OCI-LY7 (cell line): ENCODE data around the gene GTSF1L. TPM values are rescaled to one million over a fixed set of nuclear protein-coding genes. Genes with fewer than 3 reads are reported as not detected.

Experiments
- BruUV-seq: library from RNA; stranded (reverse); fragments of 400-500 nt; replicated peaks from 2 replicates; lab custom pipeline; 2021; lab: Mats Ljungman, UMichigan
- CTCF ChIA-PET: fragments of 300-600 bp; sonication (Branson Sonifier 250); formaldehyde crosslinking; loops from one replicate; lab custom pipeline; 2022; ENCODE audit warnings: antibody characterized with exemption; ENCODE audit not compliant: unreplicated experiment; lab: Charles Lee
- POLR2A ChIA-PET: fragments of 300-600 bp; sonication (Branson Sonifier 250); formaldehyde crosslinking; loops from one replicate; lab custom pipeline; 2022; ENCODE audit warnings: antibody characterized with exemption; lab: Charles Lee
- DNase-seq: peaks from one replicate; pipeline ENCODE4 v3.0.0-alpha.2; 2015; ENCODE audit warnings: low spot score
- H2AFZ ChIP-seq: fragments of 200-600 bp; sonication (generic), shearing (Covaris generic); 2 replicates; pipeline ENCODE4 v1.6.1; 2014; ENCODE audit warnings: mild to moderate bottlenecking, antibody characterized with exemption, low read length, moderate library complexity
- H3K27ac ChIP-seq: fragments of 200-600 bp; sonication (generic); 2 replicates; pipeline ENCODE4 v1.5.1; 2014; ENCODE audit warnings: mixed run types, low read depth, mild to moderate bottlenecking, moderate library complexity, low read length, inconsistent platforms; ENCODE audit not compliant: poor library complexity, severe bottlenecking
- H3K36me3 ChIP-seq: fragments of 200-600 bp; sonication (generic); 2 replicates; pipeline ENCODE4 v1.6.1; 2014; ENCODE audit warnings: mild to moderate bottlenecking, antibody characterized with exemption, low read length, moderate library complexity, mixed read lengths; ENCODE audit not compliant: insufficient read depth
- H3K4me1 ChIP-seq: fragments of 200-600 bp; sonication (generic); 2 replicates; pipeline ENCODE4 v1.5.1; 2014; ENCODE audit warnings: mild to moderate bottlenecking, low read length; ENCODE audit not compliant: insufficient read depth, poor library complexity, severe bottlenecking
- H3K4me2 ChIP-seq: fragments of 200-600 bp; sonication (generic); 2 replicates; pipeline ENCODE4 v1.6.1; 2014; ENCODE audit warnings: mild to moderate bottlenecking, low read length
- H3K4me3 ChIP-seq: fragments of 200-600 bp; sonication (generic); 2 replicates; pipeline ENCODE4 v1.5.1; 2014; ENCODE audit warnings: mild to moderate bottlenecking, low read depth, low read length; ENCODE audit not compliant: poor library complexity, severe bottlenecking
- H3K79me2 ChIP-seq: fragments of 200-600 bp; sonication (generic); 2 replicates; pipeline ENCODE4 v1.6.1; 2016; ENCODE audit warnings: low read depth, mild to moderate bottlenecking, low read length, moderate library complexity, mixed read lengths; ENCODE audit not compliant: insufficient read depth
- H3K9me2 ChIP-seq: fragments of 200-600 bp; sonication (generic); 2 replicates; pipeline ENCODE4 v1.6.1; 2016; ENCODE audit warnings: mild to moderate bottlenecking, low read length, mixed read lengths; ENCODE audit not compliant: insufficient read depth
- H3K9me3 ChIP-seq: fragments of 200-600 bp; sonication (generic); 2 replicates; pipeline ENCODE4 v1.6.1; 2014; ENCODE audit warnings: mild to moderate bottlenecking, mixed run types, low read length, mixed read lengths
- H4K20me1 ChIP-seq: fragments of 200-600 bp; sonication (generic); 2 replicates; pipeline ENCODE4 v1.6.1; 2014; ENCODE audit warnings: mild to moderate bottlenecking, antibody characterized with exemption, low read length, moderate library complexity, mixed read lengths; ENCODE audit not compliant: insufficient read depth
- CTCF ChIP-seq: fragments of 200-600 bp; sonication (generic); conservative IDR thresholded peaks from 2 replicates; pipeline ENCODE4 v1.5.1; 2014; ENCODE audit warnings: mild to moderate bottlenecking, antibody characterized with exemption, low read length, moderate library complexity, mixed read lengths
- EZH2phosphoT487 ChIP-seq: fragments of 200-600 bp; sonication (generic); IDR thresholded peaks from 2 replicates; pipeline ENCODE4 v1.6.1; 2018; ENCODE audit warnings: low read depth, borderline replicate concordance, mild to moderate bottlenecking, mixed run types, antibody characterized with exemption, low read length, moderate library complexity, mixed read lengths
- intact Hi-C: fragments of 100-400 bp; cut with micrococcal nuclease; formaldehyde crosslinking; loops from one replicate; pipeline ENCODE4 v1.10.0; 2022; ENCODE audit not compliant: unreplicated experiment
- total RNA-seq, 2 experiments: library from RNA; depleted of rRNA in 1 of 2; stranded (reverse); fragments of >200 nt in 1 of 2; shearing (Covaris generic) in 1 of 2; gene quantifications; 2 replicates each; pipeline ENCODE4 v1.2.3, GENCODE V29; 2014 to 2022

Gene GTSF1L
- total RNA-seq, 2 experiments from 2014 or later: 3.1 to 3.3 TPM

DNA sequence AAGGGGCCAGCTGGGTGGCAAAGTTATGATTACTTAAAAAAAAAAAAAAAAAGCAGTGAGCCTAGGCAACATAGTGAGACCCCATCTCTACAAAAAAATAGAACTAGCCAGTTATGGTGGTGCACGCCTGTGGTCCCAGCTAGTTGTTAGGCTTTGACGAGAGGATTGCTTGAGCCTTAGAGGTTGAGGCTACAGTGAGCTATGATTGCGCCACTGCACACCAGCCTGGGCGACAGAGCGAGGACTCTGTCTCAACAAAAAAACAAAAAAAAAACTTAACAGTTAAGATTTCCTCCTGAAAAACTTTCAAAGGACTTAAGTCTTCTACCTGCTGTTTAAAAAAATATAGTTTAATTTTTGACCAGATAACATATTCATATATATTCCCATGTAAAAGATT, 2.4 kb downstream of the GTSF1L start:
- ChIA-PET POLR2A (interaction anchor here (0.7 to 1.3 kb wide), 5 partner anchors 9 to 53 kb away, joined by 3 to 5 read pairs (median 4); no protein-coding TSS in a partner anchor), CTCF (no interaction called here)
- Histone ChIP-seq H3K36me3 (peaks cover 10% of the 10 kb centered on the region), H3K9me2 (no peaks in the 10 kb centered on the region), H3K9me3 (no peaks in the 10 kb centered on the region), H2AFZ (peak overlapping the region; percentile 35; the same call in 1 of the 2 replicates), H3K4me3 (no peak overlapping the region), H3K4me1 (peaks cover 95% of the 10 kb centered on the region), H3K79me2 (no peaks in the 10 kb centered on the region), H3K4me2 (peak overlapping the region; percentile 36), H3K27ac (peak overlapping the region; percentile 84), H4K20me1 (no peaks in the 10 kb centered on the region)
- intact Hi-C loops: loop anchor here (5.0 kb wide), 1 partner anchor 42 kb away; no protein-coding TSS in a partner anchor
- DNase-seq: no peak
- no TSS peak for BruUV-seq
- TF ChIP-seq EZH2phosphoT487 (no peak), CTCF (no peak)

DNA sequence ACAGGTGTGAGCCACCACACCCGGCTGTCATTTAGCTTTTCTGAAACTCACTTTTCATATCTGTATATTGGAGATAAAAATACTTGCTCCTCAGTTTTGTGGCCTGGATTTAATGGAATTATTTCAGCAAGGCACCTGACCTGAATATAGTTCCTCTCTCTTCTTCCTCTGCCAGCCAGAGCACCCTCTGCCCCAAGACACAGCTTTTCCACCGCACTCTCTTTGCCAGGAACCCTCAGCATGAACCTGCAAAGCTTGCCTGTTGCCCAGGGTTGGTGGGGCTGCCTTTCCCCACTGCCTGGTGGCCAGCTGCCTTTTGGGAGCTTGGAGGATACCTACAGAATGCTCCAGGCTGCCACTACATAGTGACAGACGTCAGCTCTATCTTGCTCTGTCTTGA, 3.1 kb downstream of the GTSF1L start:
- POLR2A ChIA-PET: interaction anchor here (0.6 to 1.1 kb wide), 7 partner anchors 9 to 234 kb away, joined by 3 to 7 read pairs (median 4); no protein-coding TSS in a partner anchor
- BruUV-seq: no TSS peak
- no peak for DNase-seq
- Histone ChIP-seq H4K20me1 (no peaks in the 10 kb centered on the region), H3K9me3 (no peaks in the 10 kb centered on the region), H3K9me2 (no peaks in the 10 kb centered on the region), H3K27ac (peak overlapping the region; percentile 84), H3K4me3 (no peak overlapping the region), H3K36me3 (peaks cover 16% of the 10 kb centered on the region), H3K79me2 (no peaks in the 10 kb centered on the region), H2AFZ (peak overlapping the region; percentile 35; the same call in 1 of the 2 replicates), H3K4me1 (peaks cover 88% of the 10 kb centered on the region), H3K4me2 (peak overlapping the region; percentile 36)
- CTCF ChIA-PET: interaction anchor here (0.6 kb wide), 1 partner anchor 39 kb away, joined by 3 read pairs; no protein-coding TSS in a partner anchor
- no peak for TF ChIP-seq CTCF
- TF ChIP-seq EZH2phosphoT487: no peak
- intact Hi-C loops: loop anchor here (5.0 kb wide), 1 partner anchor 41 kb away; no protein-coding TSS in a partner anchor

- no peaks in the 10 kb centered on the region for H4K20me1 ChIP-seq
- intact Hi-C loops: loop anchor here (5.0 kb wide), 1 partner anchor 41 kb away; no protein-coding TSS in a partner anchor
- TF ChIP-seq EZH2phosphoT487 (no peak), CTCF (no peak)
- H3K4me1 ChIP-seq: peaks cover 83% of the 10 kb centered on the region
- H3K9me2 ChIP-seq: no peaks in the 10 kb centered on the region
- H2AFZ ChIP-seq: peak overlapping the region; percentile 26; the same call in 1 of the 2 replicates
- peak overlapping the region; percentile 36 for H3K4me2 ChIP-seq
- no peak for DNase-seq
- ChIA-PET POLR2A (interaction anchor here (0.6 to 1.1 kb wide), 6 partner anchors 8 to 234 kb away, joined by 3 to 7 read pairs (median 4); no protein-coding TSS in a partner anchor), CTCF (no interaction called here)
- no peak overlapping the region for H3K4me3 ChIP-seq
- H3K27ac ChIP-seq: peak overlapping the region; percentile 84
- peaks cover 22% of the 10 kb centered on the region for H3K36me3 ChIP-seq
- H3K79me2 ChIP-seq: no peaks in the 10 kb centered on the region
- BruUV-seq: no TSS peak
- H3K9me3 ChIP-seq: no peaks in the 10 kb centered on the region
These were observed 3.6 kb downstream of the GTSF1L start for GRCh38 chr20:43723186-43723585.
